WERI-Rb-1 (cell line): ENCODE data around the gene CHD8.

Experiments used
- DNase-seq: peaks from one replicate; pipeline ENCODE4 v3.0.0-alpha.2; 2020
- H3K27ac ChIP-seq: fragments of 250-450 bp; sonication (Bioruptor Pico); 2 replicates; pipeline ENCODE4 v1.5.1; 2020; ENCODE audit warnings: mild to moderate bottlenecking, moderate library complexity
- H3K27me3 ChIP-seq: fragments of 250-450 bp; sonication (Bioruptor Pico); 2 replicates; pipeline ENCODE4 v1.5.1; 2021; ENCODE audit warnings: mild to moderate bottlenecking, low read depth, moderate library complexity; ENCODE audit not compliant: insufficient read depth, severe bottlenecking
- H3K36me3 ChIP-seq: fragments of 250-450 bp; sonication (Bioruptor Pico); 2 replicates; pipeline ENCODE4 v1.5.1; 2020; ENCODE audit warnings: mild to moderate bottlenecking, moderate library complexity
- H3K4me3 ChIP-seq: 2 replicates; pipeline ENCODE4 v1.5.1; 2011; ENCODE audit warnings: low read depth, mild to moderate bottlenecking, control low read depth, low read length
- H3K9me3 ChIP-seq: fragments of 250-450 bp; sonication (Bioruptor Pico); 2 replicates; pipeline ENCODE4 v1.5.1; 2021; ENCODE audit warnings: mild to moderate bottlenecking, moderate library complexity; ENCODE audit not compliant: severe bottlenecking
- CTCF ChIP-seq: IDR thresholded peaks from 2 replicates; pipeline ENCODE4 v1.5.1; 2011; ENCODE audit warnings: low read depth, mild to moderate bottlenecking, control low read depth, inconsistent platforms, low read length

CHD8 gene

GRCh38 chr14:21426692-21427091 is 29.2 kb downstream of the CHD8 start:
- peaks cover 93% of the 10 kb centered on the region for H3K36me3 ChIP-seq
- DNase-seq: no peak
- no peaks in the 10 kb centered on the region for H3K9me3 ChIP-seq
- TF ChIP-seq CTCF: no peak
- H3K4me3 ChIP-seq: no peak overlapping the region
- no peaks in the 10 kb centered on the region for H3K27me3 ChIP-seq
- no peak overlapping the region for H3K27ac ChIP-seq

- Histone ChIP-seq H3K27ac (no peak overlapping the region), H3K27me3 (no peaks in the 10 kb centered on the region), H3K4me3 (no peak overlapping the region), H3K9me3 (no peaks in the 10 kb centered on the region), H3K36me3 (peaks cover 89% of the 10 kb centered on the region)
- TF ChIP-seq CTCF: no peak
- DNase-seq: no peak
Observed at GRCh38 chr14:21419528-21419927, 36.4 kb downstream of the CHD8 start.

GRCh38 chr14:21415329-21415728 is 40.6 kb downstream of the CHD8 start:
- Histone ChIP-seq H3K27me3 (no peaks in the 10 kb centered on the region), H3K36me3 (peaks cover 88% of the 10 kb centered on the region)
- TF ChIP-seq CTCF: no peak

GRCh38 chr14:21414137-21414631 is 41.7 kb downstream of the CHD8 start:
- no peak overlapping the region for H3K27ac ChIP-seq
- H3K4me3 ChIP-seq: no peak overlapping the region
- no peaks in the 10 kb centered on the region for H3K27me3 ChIP-seq
- TF ChIP-seq CTCF: no peak
- no peak for DNase-seq
- H3K9me3 ChIP-seq: no peaks in the 10 kb centered on the region
- peaks cover 87% of the 10 kb centered on the region for H3K36me3 ChIP-seq

More at GRCh38 chr14:21415329-21415728, 40.6 kb downstream of the CHD8 start:
- no peak overlapping the region for H3K4me3 ChIP-seq
- no peak for DNase-seq
- no peaks in the 10 kb centered on the region for H3K9me3 ChIP-seq
- H3K27ac ChIP-seq: no peak overlapping the region

GRCh38 chr14:21408147-21408546 is 47.8 kb downstream of the CHD8 start:
- TF ChIP-seq CTCF: no peak
- Histone ChIP-seq H3K4me3 (no peak overlapping the region), H3K9me3 (no peaks in the 10 kb centered on the region), H3K27ac (no peak overlapping the region), H3K36me3 (peaks cover 96% of the 10 kb centered on the region), H3K27me3 (no peaks in the 10 kb centered on the region)
- DNase-seq: no peak

- Histone ChIP-seq H3K9me3 (no peaks in the 10 kb centered on the region), H3K27ac (no peak overlapping the region), H3K4me3 (no peak overlapping the region), H3K27me3 (no peaks in the 10 kb centered on the region), H3K36me3 (peaks cover 97% of the 10 kb centered on the region)
- TF ChIP-seq CTCF: no peak
- no peak for DNase-seq
Observed at GRCh38 chr14:21406213-21406612, 49.7 kb downstream of the CHD8 start.
